ENCODE data around the gene S1PR3.

DNA sequence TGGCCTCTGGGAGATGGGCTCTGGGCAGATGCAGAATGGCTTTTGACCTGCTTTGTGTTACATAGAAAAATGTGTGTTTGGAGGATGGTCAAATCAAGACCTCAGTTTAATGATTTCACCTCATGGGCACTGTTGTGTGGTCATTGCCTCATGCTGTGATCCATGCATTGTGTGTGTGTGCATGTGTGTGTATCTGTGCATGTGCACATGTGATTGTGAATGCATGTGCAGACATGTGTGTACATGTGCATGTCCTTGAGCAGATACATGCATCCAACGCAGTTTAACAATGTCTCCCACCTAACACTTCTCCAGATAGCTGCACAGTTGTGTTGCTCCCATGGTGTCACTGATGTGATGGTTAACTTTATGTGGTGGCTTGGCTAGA lies 40.1 kb upstream of the S1PR3 start:
- TF ChIP-seq, protein P1, sequence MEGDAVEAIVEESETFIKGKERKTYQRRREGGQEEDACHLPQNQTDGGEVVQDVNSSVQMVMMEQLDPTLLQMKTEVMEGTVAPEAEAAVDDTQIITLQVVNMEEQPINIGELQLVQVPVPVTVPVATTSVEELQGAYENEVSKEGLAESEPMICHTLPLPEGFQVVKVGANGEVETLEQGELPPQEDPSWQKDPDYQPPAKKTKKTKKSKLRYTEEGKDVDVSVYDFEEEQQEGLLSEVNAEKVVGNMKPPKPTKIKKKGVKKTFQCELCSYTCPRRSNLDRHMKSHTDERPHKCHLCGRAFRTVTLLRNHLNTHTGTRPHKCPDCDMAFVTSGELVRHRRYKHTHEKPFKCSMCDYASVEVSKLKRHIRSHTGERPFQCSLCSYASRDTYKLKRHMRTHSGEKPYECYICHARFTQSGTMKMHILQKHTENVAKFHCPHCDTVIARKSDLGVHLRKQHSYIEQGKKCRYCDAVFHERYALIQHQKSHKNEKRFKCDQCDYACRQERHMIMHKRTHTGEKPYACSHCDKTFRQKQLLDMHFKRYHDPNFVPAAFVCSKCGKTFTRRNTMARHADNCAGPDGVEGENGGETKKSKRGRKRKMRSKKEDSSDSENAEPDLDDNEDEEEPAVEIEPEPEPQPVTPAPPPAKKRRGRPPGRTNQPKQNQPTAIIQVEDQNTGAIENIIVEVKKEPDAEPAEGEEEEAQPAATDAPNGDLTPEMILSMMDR (IDR thresholded peaks at IDR 0.05; ENCODE audit: low read length), result no peak
- no peak for TF ChIP-seq EZH2 (IDR thresholded peaks at IDR 0.05; ENCODE audit: borderline replicate concordance, low read length)

Data from OCI-LY1 (cell line).